GM19452 (cell line): ENCODE measurements around the gene PPP1R7.

Source experiments
- ATAC-seq: cut with Tn5 transposase; IDR thresholded peaks from one replicate; pipeline ENCODE4 v1.9.1; 2021; ENCODE audit not compliant: unreplicated experiment

The PPP1R7 gene

GRCh38 chr2:241120440-241120839 lies 29.8 kb upstream of the PPP1R7 start:
- ATAC-seq = no peak

DNA sequence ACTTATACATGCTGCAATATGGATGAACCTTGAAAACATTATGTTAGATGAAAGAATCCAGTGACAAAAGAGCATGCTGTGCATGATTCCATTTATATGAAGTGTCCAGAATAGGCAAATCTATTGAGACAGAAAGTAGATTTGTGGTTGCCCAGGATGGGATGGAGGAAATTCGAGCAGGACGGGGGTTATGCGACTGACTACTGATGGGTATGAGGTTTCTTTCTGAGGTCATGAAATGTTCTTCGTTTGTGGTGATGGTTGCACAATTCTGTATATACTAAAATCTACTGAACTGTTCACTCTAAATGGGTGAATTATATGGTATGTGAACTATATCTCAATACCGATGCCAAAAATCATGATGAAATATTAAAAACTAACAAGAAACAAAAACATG lies 29.3 kb upstream of the PPP1R7 start:
- no peak for ATAC-seq

- no peak for ATAC-seq
Measured at GRCh38 chr2:241122376-241123002, 27.8 kb upstream of the PPP1R7 start.

GRCh38 chr2:241123816-241124536 lies 26.3 kb upstream of the PPP1R7 start:
- ATAC-seq = no peak

DNA sequence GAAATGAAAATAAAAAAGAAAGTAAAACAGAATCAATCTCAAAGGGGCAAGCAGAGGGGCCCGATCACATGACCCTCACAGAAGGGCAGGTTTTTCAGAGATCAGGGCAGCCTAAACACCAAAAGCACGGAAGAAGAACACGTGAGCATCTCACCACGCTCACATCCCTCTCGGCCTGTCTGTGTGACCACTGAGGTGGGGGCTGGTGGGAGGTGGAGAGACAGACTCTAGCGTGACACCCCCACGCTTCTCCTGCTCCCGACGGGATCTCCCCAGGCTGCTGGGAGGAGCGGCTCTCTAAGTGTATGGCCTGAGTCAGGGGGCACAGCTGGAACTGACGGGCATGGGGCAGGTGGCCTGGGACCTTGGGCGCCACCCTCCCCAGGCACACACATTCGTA lies 24.6 kb upstream of the PPP1R7 start:
- no peak for ATAC-seq

DNA sequence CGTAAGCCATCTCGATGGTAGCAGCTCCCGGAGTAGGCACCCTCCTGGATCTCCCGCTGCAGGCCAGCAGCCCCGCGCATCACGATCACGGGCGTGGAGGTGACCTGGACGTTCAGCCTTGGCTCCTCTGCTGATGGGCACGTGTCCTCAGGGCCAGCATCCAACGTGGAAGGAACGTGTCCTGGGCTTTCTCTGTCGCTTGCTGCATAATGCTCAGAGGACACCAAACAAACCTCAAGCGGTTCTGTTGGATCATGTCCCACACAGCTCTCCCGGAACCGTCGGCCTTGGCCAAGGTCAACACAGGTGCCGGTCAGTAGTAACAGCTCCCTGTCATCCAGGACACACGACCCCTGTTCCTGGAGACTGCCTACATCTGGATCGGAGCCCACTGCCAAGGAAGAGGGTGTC lies 24.1 kb upstream of the PPP1R7 start:
- no peak for ATAC-seq

GRCh38 chr2:241126771-241127202 lies 23.5 kb upstream of the PPP1R7 start:
- ATAC-seq = no peak

- no peak for ATAC-seq
Measured at GRCh38 chr2:241128266-241128665, 22.0 kb upstream of the PPP1R7 start.

DNA sequence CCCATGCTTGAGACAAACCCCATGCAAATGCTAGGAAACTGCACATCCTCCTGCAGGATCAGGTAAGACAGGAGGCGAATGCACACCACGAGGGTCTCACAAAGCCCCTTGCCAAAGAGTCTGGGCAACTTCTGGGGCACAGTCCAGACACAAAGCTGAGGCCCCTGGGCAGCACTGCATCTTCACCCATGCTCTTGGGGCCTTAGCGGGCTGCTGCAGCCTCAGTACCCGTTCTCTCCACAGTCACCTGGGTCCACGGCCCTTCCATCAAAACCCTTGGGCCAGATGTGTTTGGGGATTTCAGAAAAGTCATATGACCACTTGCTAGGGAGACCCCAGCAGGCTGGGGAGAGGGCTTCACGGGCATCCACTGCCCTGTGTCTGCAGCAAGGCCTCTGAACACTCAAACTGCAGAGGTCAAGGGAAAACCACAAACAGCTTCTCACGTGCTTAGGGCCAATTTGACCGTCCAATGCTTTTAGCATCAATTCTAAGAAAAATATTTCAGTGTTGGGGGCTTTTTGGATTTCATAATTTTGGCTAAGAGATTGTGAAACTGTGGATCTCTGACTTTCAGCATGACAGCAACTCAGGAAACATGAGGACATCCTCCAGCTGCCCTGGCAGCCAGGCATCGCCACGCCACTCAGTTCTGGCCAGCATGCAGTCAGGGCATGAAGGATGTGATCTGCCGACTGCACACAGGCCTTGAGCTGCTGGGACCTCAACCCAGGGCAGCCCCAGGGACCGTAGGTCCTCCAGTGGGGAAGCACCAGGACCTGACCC lies 21.0 kb upstream of the PPP1R7 start:
- no peak for ATAC-seq

GRCh38 chr2:241130316-241130715 lies 20.0 kb upstream of the PPP1R7 start:
- no peak for ATAC-seq

GRCh38 chr2:241131531-241131930 lies 18.7 kb upstream of the PPP1R7 start:
- no peak for ATAC-seq

DNA sequence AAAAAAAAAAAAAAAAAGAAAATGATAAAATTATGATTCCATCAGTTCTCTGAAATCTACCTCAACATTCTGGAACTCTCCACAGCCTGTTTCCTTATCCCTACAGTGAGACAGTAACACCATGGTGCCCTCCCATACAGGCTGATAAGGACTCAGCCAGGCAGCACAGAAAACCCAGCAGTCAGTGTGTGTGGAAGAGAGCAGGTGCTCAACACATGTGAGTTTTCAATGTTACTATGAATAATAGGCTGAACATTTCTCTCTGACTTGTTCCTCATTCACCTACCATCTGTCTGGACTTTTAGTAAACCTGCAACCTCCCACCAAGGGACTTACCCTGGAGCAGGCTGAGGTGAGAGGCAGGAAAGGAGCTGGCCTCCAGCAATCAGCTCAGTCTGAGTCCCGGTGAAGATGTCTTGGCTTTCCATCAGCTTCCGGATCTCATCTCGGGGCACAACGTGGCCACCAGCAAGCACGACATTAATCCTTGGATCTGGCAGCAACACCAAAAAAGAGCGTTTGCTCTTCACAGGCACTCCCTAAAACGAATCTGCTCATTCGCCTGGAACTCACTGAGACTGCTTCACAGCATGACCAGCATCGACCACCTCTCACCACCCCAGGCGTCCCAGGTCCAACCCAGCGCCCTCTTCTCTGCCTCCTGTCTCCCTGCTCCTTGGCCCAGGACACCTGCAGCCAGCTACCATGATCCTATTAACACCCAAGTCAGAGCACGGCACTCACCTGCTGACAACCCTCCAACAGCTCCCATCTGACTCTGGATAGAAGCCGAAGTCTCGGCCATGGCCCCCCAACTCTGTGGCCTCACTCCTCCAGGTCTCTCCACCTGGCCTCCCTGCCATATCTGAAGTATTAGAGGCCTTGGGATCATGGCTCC lies 17.5 kb upstream of the PPP1R7 start:
- ATAC-seq = no peak

GRCh38 chr2:241133436-241133820 lies 16.8 kb upstream of the PPP1R7 start:
- no peak for ATAC-seq

GRCh38 chr2:241134711-241135110 lies 15.6 kb upstream of the PPP1R7 start:
- ATAC-seq = no peak

DNA sequence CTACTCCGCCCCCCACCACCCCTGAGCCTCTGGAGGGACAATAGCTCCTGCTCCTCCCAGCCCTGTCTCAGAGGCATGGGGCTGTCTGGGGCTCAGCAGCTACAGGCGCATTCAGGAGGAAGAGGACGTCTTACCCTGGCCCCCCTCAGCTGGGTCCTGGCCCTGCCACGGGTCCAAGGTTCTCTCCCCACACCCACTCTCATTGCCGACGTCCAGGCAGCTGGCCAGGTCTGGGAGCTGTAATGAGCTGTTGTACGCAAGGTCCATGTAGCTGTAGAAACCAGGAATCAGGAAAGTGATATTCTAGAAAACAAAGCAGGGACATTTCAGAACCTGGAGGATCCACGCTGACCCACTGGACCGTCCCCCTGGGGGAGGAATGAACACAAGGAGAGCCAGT lies 14.5 kb upstream of the PPP1R7 start:
- no peak for ATAC-seq

DNA sequence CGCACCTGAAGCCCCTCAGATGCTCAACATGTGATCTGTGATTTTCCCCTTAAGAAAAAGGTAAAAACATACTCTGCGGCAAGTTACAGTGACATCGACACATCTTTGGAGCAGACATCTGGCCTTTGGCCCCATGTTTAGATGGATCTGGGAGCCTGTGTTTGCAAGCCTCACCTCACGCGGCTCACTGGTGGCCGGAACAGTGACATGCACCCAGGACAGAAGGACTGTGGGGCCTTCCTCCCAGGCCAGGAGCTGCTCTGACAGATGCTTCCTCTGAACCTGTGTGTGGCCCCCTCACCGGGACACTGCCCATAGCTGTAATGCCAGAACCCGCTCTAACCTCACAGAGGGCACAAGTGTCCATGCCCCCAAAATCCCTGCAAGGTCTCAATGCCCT lies 14.1 kb upstream of the PPP1R7 start:
- ATAC-seq = no peak

- ATAC-seq = no peak
Measured at GRCh38 chr2:241136661-241137260, 13.5 kb upstream of the PPP1R7 start.

- no peak for ATAC-seq
Measured at GRCh38 chr2:241137276-241138190, 12.7 kb upstream of the PPP1R7 start.

DNA sequence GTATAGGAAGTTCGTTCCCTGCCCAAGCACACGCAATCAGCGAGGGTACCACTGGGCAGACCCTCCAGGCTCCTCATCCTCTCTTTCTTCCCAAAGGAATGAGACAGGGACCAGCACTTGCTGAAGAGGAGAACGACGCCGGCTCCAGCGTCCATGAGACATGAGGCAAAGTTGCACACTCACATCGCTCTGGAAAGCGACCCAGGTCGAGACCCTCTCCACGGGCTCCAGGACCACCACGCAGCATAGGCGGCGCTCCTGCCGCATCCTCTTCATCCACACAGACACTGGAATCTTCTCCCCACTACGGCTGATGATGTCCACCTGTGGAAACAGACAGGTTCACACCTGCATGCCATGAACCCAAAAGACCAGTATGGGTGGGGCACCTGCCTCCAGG lies 11.8 kb upstream of the PPP1R7 start:
- no peak for ATAC-seq
